Measurements from ENCODE around the gene TTC17.

Gene TTC17

DNA sequence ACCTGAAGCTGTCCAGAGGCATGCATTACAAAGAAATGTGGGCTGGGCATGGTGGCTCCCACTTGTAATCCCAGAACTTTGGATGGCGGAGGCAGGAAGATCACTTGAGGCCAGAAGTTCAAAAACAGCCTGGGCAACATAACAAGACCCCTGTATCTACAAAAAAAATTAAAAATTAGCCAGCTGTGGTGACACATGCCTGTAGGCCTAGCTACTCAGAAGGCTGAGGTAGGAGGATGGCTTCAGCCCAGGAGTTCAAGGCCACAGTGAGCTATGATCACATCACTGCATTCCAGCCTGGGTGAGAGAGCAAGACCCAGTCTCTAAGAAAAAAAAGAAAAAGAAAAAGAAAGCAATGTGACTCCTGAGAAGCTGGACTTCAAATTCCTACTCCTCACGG, 183.3 kb downstream of the TTC17 start:
- DNase-seq: no peak

GRCh38 chr11:43542750-43543712, 184.3 kb downstream of the TTC17 start:
- no peak for DNase-seq

All from activated gamma-delta T cell (primary cell).